Ectodermal cell (in vitro differentiated cells): ENCODE data around the gene RNASET2.
"Not testable (repeated sequence)": the region's sequence is repeated elsewhere in the genome, so short reads cannot be mapped to it uniquely, and the experiment has no call there.

Source experiments
- H3K27ac ChIP-seq: 2 replicates; pipeline ENCODE4 v1.7.0; 2013; ENCODE audit warnings: mild to moderate bottlenecking, low read depth, low read length; ENCODE audit not compliant: insufficient read depth, poor library complexity, severe bottlenecking
- H3K27me3 ChIP-seq: 2 replicates; pipeline ENCODE4 v1.7.0; 2013; ENCODE audit warnings: mild to moderate bottlenecking, low read length; ENCODE audit not compliant: insufficient read depth, control insufficient read depth, poor library complexity, severe bottlenecking
- H3K36me3 ChIP-seq: one replicate; pipeline ENCODE4 v1.7.0; 2013; ENCODE audit warnings: low read length; ENCODE audit not compliant: control insufficient read depth, insufficient read depth
- H3K4me1 ChIP-seq: one replicate; pipeline ENCODE4 v1.7.0; 2013; ENCODE audit warnings: low read length; ENCODE audit not compliant: control insufficient read depth, insufficient read depth
- H3K4me3 ChIP-seq: 2 replicates; pipeline ENCODE4 v1.7.0; 2013; ENCODE audit warnings: low read depth, low read length, control low read depth; ENCODE audit not compliant: insufficient read depth
- H3K9me3 ChIP-seq: 2 replicates; pipeline ENCODE4 v1.7.0; 2013; ENCODE audit warnings: mild to moderate bottlenecking, low read length, moderate library complexity; ENCODE audit not compliant: control insufficient read depth
- WGBS, 2 experiments: methylation state at CpG; one replicate each; pipeline ENCODE4 v1.1.7; 2013; ENCODE audit warnings: missing lambda C conversion rate in 2 of 2; 5-methylcytosine and 5-hydroxymethylcytosine counted together

The RNASET2 gene

GRCh38 chr6:166915484-166915883, 40.9 kb downstream of the RNASET2 start:
- not testable (repeated sequence) for H3K4me1 ChIP-seq
- WGBS, 2 experiments = 73% methylated on average over 8 of the region's 8 CpGs

GRCh38 chr6:166914952-166915351, 41.4 kb downstream of the RNASET2 start:
- not testable (repeated sequence) for H3K4me3 ChIP-seq, H3K9me3 ChIP-seq, H3K36me3 ChIP-seq, H3K27ac ChIP-seq, H3K27me3 ChIP-seq, H3K4me1 ChIP-seq
- WGBS, 2 experiments = 92 to 96% methylated on average over 3 of the region's 3 CpGs

More at GRCh38 chr6:166915484-166915883, 40.9 kb downstream of the RNASET2 start:
- H3K27me3 ChIP-seq, H3K27ac ChIP-seq, H3K9me3 ChIP-seq, H3K4me3 ChIP-seq, H3K36me3 ChIP-seq: not testable (repeated sequence)

GRCh38 chr6:166911248-166911677, 45.1 kb downstream of the RNASET2 start:
- Histone ChIP-seq H3K4me3 (no peak overlapping the region), H3K27me3 (no peaks in the 10 kb centered on the region), H3K36me3 (no peaks in the 10 kb centered on the region), H3K9me3 (no peaks in the 10 kb centered on the region), H3K4me1 (no peaks in the 10 kb centered on the region), H3K27ac (no peak overlapping the region)
- 95 to 100% methylated on average over 4 to 5 of the region's 5 CpGs for WGBS, 2 experiments

- Histone ChIP-seq H3K4me1 (no peaks in the 10 kb centered on the region), H3K4me3 (no peak overlapping the region), H3K9me3 (no peaks in the 10 kb centered on the region), H3K27ac (no peak overlapping the region), H3K27me3 (no peaks in the 10 kb centered on the region), H3K36me3 (no peaks in the 10 kb centered on the region)
- 95 to 96% methylated on average over 7 of the region's 7 CpGs for WGBS, 2 experiments
Observed at GRCh38 chr6:166910601-166911000, 45.7 kb downstream of the RNASET2 start.

GRCh38 chr6:166908811-166909210, 47.5 kb downstream of the RNASET2 start:
- no peaks in the 10 kb centered on the region for H3K9me3 ChIP-seq
- H3K27ac ChIP-seq = no peak overlapping the region
- H3K4me3 ChIP-seq = no peak overlapping the region
- H3K36me3 ChIP-seq = no peaks in the 10 kb centered on the region
- 86% methylated on average over 2 of the region's 2 CpGs; no CpG with 5 or more reads in 1 of the 2 experiments for WGBS, 2 experiments
- no peaks in the 10 kb centered on the region for H3K27me3 ChIP-seq
- H3K4me1 ChIP-seq = peaks cover 12% of the 10 kb centered on the region

- 85 to 87% methylated on average over 18 to 20 of the region's 20 CpGs for WGBS, 2 experiments
- no peaks in the 10 kb centered on the region for H3K27me3 ChIP-seq
- H3K27ac ChIP-seq = no peak overlapping the region
- H3K36me3 ChIP-seq = no peaks in the 10 kb centered on the region
- H3K4me1 ChIP-seq = peaks cover 18% of the 10 kb centered on the region
- no peak overlapping the region for H3K4me3 ChIP-seq
- H3K9me3 ChIP-seq = no peaks in the 10 kb centered on the region
Observed at GRCh38 chr6:166907871-166908806, 48.2 kb downstream of the RNASET2 start.

- no peak overlapping the region for H3K27ac ChIP-seq
- WGBS, 2 experiments = 96% methylated on average over 7 to 8 of the region's 8 CpGs
- no peaks in the 10 kb centered on the region for H3K9me3 ChIP-seq
- no peak overlapping the region for H3K4me3 ChIP-seq
- no peaks in the 10 kb centered on the region for H3K27me3 ChIP-seq
- no peaks in the 10 kb centered on the region for H3K36me3 ChIP-seq
- H3K4me1 ChIP-seq = peaks cover 21% of the 10 kb centered on the region
Observed at GRCh38 chr6:166907373-166907841, 48.9 kb downstream of the RNASET2 start.

GRCh38 chr6:166906376-166907044, 49.8 kb downstream of the RNASET2 start:
- H3K9me3 ChIP-seq = no peaks in the 10 kb centered on the region

GRCh38 chr6:166905505-166906134, 50.7 kb downstream of the RNASET2 start:
- no peaks in the 10 kb centered on the region for H3K36me3 ChIP-seq
- H3K9me3 ChIP-seq = no peaks in the 10 kb centered on the region
- H3K4me3 ChIP-seq = no peak overlapping the region
- WGBS, 2 experiments = 95 to 96% methylated on average over 11 of the region's 12 CpGs
- peaks cover 21% of the 10 kb centered on the region for H3K4me1 ChIP-seq
- no peaks in the 10 kb centered on the region for H3K27me3 ChIP-seq
- H3K27ac ChIP-seq = no peak overlapping the region

More at GRCh38 chr6:166906376-166907044, 49.8 kb downstream of the RNASET2 start:
- Histone ChIP-seq H3K27me3 (no peaks in the 10 kb centered on the region), H3K27ac (no peak overlapping the region), H3K4me3 (no peak overlapping the region), H3K36me3 (no peaks in the 10 kb centered on the region), H3K4me1 (peaks cover 21% of the 10 kb centered on the region)
- 82 to 87% methylated on average over 17 of the region's 17 CpGs for WGBS, 2 experiments

- Histone ChIP-seq H3K27ac (no peak overlapping the region), H3K4me1 (peaks cover 21% of the 10 kb centered on the region), H3K4me3 (no peak overlapping the region), H3K36me3 (no peaks in the 10 kb centered on the region), H3K27me3 (no peaks in the 10 kb centered on the region), H3K9me3 (no peaks in the 10 kb centered on the region)
- WGBS, 2 experiments = 94 to 95% methylated on average over 10 of the region's 10 CpGs
Observed at GRCh38 chr6:166905013-166905412, 51.3 kb downstream of the RNASET2 start.
